ENCODE results near the gene EGFL7. TPM values are rescaled to one million over a fixed set of nuclear protein-coding genes. Genes with fewer than 3 reads are reported as not detected.

EGFL7 gene
- total RNA-seq, 4 donors from 2014 or later: 119 to 1,791 (median 307) TPM

- no peaks in the 10 kb centered on the region for H3K36me3 ChIP-seq
- H3K4me1 ChIP-seq: peaks cover 0 to 12% of the 10 kb centered on the region in 2 donors
- H3K9me3 ChIP-seq: no peaks in the 10 kb centered on the region
- no peak for DNase-seq
- TF ChIP-seq CTCF (IDR thresholded peaks at IDR 0.05): no peak
- TF ChIP-seq POLR2A (IDR thresholded peaks at IDR 0.05): no peak
- intact Hi-C loops (cut with DNase I; ENCODE audit: low total_unique reads): no loop called here
- H3K27me3 ChIP-seq: peaks cover 0 to 18% of the 10 kb centered on the region in 2 donors
- peak overlapping the region; percentile 24 to 29 for H3K4me3 ChIP-seq
- H3K27ac ChIP-seq: peak overlapping the region in 1 of 2 donors; percentile 56
Measured at GRCh38 chr9:136665704-136666371, 3.1 kb downstream of the EGFL7 start.

DNA sequence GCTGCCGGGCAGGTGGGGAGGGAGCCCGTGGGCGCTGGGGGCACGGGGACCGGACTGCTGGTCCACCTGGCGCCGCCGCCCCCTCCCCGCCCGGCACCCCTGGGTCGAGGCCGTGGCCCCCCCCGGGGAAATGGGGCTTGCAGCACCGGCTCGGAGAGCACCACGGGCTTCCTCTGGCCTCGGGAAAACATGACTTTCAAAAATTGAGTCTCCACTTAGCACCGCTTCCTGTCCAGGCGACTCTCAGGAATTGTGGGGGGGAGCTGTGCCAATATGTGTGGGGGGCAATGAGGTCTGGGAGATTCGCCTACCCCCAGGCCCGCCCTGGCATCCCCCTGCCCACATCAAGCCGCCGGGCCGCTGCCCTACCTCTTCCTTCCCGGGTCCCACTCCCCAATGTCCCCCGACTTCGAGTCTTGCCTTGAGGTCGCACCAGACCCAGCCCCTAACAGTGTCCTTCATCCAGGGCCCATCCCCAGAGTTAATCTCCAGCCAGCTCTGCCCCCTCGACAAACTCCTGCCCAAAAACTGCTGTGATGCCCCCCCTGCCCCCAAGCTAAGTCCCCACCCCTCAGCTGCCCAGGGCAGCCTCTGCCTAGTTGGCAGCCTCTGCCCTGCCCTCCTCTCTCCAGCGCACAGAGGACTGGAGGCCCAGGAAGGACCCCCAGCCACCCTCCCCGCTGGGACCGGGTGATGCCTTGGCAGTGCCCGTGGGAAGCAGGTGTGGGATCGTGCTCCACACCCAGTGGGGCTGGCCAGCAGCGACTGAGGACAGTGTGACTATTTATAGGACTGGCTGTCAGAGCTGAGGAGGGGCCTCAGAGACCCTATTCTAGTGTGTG lies 3.9 kb downstream of the EGFL7 start:
- Histone ChIP-seq H3K4me3 (peak overlapping the region; percentile 24 to 29), H3K27ac (peak overlapping the region in 1 of 2 donors; percentile 49), H3K4me1 (peaks cover 0 to 17% of the 10 kb centered on the region in 2 donors), H3K36me3 (no peaks in the 10 kb centered on the region), H3K9me3 (no peaks in the 10 kb centered on the region), H3K27me3 (peaks cover 0 to 18% of the 10 kb centered on the region in 2 donors)
- intact Hi-C loops (cut with DNase I; ENCODE audit: low total_unique reads): no loop called here
- TF ChIP-seq CTCF (IDR thresholded peaks at IDR 0.05): no peak
- no peak for TF ChIP-seq POLR2A (IDR thresholded peaks at IDR 0.05)
- no peak for DNase-seq

DNA sequence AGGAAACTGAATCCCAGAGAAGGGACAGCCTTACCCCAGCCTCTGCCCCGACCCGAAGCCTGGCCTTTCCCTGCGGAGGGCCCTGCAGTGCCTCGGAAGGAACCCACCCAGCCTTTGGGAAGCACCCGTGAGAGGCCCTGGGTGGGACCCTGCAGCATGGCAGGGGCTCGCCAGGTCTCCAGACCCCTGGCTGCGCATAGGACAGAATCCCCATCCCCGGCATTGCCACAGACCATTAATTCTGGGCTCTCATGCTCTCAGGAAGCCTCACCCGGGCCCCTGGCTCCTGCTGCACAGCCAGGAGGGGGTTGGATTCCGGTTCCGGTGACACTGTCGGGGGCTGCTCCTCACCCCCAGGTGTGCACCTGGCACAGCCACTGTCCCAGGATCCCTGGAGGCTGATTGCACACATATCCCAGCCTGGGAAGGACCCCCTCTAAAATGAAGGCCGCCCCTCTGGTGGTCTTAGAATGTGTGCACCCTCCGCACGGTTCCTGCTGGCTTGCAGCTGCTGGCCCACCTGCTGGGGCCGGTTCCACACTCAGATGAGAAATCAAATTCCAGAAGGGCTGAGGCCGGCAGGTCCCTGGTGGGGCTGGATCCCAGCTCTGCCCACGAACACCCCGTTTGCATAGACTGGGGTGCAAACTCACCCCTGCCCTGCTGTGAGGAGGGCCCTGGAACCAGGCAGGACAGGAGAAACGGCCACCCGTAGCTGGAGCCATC lies 4.7 kb downstream of the EGFL7 start:
- Histone ChIP-seq H3K4me1 (peaks cover 0 to 18% of the 10 kb centered on the region in 2 donors), H3K36me3 (no peaks in the 10 kb centered on the region), H3K27me3 (peaks cover 0 to 18% of the 10 kb centered on the region in 2 donors), H3K9me3 (no peaks in the 10 kb centered on the region), H3K4me3 (peak overlapping the region; percentile 17 to 24), H3K27ac (peak overlapping the region in 1 of 2 donors; percentile 49)
- TF ChIP-seq POLR2A (IDR thresholded peaks at IDR 0.05) (no peak), CTCF (IDR thresholded peaks at IDR 0.05) (no peak)
- no peak for DNase-seq
- intact Hi-C loops (cut with DNase I; ENCODE audit: low total_unique reads): no loop called here

- Histone ChIP-seq H3K27ac (peak overlapping the region in 1 of 2 donors; percentile 49), H3K9me3 (no peaks in the 10 kb centered on the region), H3K4me3 (peak overlapping the region; percentile 17 to 24), H3K36me3 (no peaks in the 10 kb centered on the region), H3K27me3 (peaks cover 0 to 18% of the 10 kb centered on the region in 2 donors), H3K4me1 (peaks cover 0 to 18% of the 10 kb centered on the region in 2 donors)
- DNase-seq: no peak
- intact Hi-C loops (cut with DNase I; ENCODE audit: low total_unique reads): no loop called here
- TF ChIP-seq POLR2A (IDR thresholded peaks at IDR 0.05): no peak
- no peak for TF ChIP-seq CTCF (IDR thresholded peaks at IDR 0.05)
Measured at GRCh38 chr9:136667940-136668760, 5.4 kb downstream of the EGFL7 start.

All from uterus (tissue), 4 donors.